Neutrophil (primary cell): ENCODE data around the gene NIPA2.

Source experiments
- H3K27ac ChIP-seq: fragments of 200-600 bp; sonication (generic); 2 replicates; pipeline ENCODE4 v1.5.1; 2016; ENCODE audit warnings: mild to moderate bottlenecking, moderate library complexity
- H3K27me3 ChIP-seq: fragments of 200-600 bp; sonication (generic); 2 replicates; pipeline ENCODE4 v1.6.0; 2016; ENCODE audit warnings: mild to moderate bottlenecking
- H3K36me3 ChIP-seq: fragments of 200-600 bp; sonication (generic); 2 replicates; pipeline ENCODE4 v1.5.1; 2017
- H3K4me1 ChIP-seq, 2 experiments: fragments of 200-600 bp in 1 of 2; sonication (generic) in 1 of 2; 1 replicate in 1 of 2; 2 replicates in 1 of 2; pipeline versions ENCODE4 v1.5.1 to v1.6.1; 2013 to 2016; ENCODE audit warnings: low read depth in 1 of 2, low read length in 1 of 2, mild to moderate bottlenecking in 1 of 2, moderate library complexity in 1 of 2; ENCODE audit not compliant: control insufficient read depth in 1 of 2, insufficient read depth in 1 of 2
- H3K4me3 ChIP-seq, 2 experiments: fragments of 200-600 bp in 1 of 2; sonication (generic) in 1 of 2; 1 replicate in 1 of 2; 2 replicates in 1 of 2; pipeline ENCODE4 v1.5.1; 2013 to 2016; ENCODE audit warnings: low read depth in 1 of 2, low read length in 1 of 2, mild to moderate bottlenecking in 1 of 2, moderate library complexity in 1 of 2
- H3K9me3 ChIP-seq: fragments of 200-600 bp; sonication (generic); 2 replicates; pipeline ENCODE4 v1.5.1; 2016
- TF ChIP-seq, protein P1 (sequence below): fragments of 200-600 bp; sonication (generic); IDR thresholded peaks from 2 replicates; pipeline ENCODE4 v1.5.1; 2016; ENCODE audit warnings: antibody characterized with exemption

Gene NIPA2

DNA sequence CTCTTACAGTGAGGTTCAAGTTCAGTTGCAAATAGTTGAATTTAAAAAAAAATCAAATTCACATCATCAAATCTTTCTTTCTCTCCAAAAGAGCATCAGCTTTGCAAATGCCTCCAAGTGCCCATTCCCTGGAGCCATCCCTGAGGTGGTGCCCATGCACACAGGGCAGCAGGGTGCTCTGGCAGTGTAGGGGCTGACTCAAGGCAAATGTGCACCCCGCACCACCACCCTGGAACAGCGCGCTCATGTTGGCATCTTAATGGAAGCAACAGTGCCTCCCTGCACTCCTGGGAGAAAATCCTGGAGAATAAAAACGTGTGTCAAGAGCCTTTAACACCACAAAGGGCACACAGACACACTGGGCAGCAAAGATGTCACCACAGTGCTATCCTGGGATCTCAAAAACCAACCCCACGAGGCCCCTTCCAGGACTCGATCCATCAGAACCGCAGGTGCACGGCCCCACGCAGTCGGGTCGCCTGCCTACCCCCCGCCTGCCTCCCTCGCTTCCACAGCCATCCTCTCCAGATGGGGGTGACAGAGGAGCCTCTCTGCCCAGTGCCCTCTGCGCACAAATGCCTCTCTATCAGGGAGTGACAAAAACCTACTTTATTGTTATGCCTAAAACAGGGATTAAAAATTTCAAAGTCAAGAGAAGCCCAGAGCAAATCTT lies 50.8 kb downstream of the NIPA2 start:
- H3K9me3 ChIP-seq = no peaks in the 10 kb centered on the region
- H3K27ac ChIP-seq = no peak overlapping the region
- H3K4me1 ChIP-seq = no peaks in the 10 kb centered on the region
- TF ChIP-seq, protein P1, sequence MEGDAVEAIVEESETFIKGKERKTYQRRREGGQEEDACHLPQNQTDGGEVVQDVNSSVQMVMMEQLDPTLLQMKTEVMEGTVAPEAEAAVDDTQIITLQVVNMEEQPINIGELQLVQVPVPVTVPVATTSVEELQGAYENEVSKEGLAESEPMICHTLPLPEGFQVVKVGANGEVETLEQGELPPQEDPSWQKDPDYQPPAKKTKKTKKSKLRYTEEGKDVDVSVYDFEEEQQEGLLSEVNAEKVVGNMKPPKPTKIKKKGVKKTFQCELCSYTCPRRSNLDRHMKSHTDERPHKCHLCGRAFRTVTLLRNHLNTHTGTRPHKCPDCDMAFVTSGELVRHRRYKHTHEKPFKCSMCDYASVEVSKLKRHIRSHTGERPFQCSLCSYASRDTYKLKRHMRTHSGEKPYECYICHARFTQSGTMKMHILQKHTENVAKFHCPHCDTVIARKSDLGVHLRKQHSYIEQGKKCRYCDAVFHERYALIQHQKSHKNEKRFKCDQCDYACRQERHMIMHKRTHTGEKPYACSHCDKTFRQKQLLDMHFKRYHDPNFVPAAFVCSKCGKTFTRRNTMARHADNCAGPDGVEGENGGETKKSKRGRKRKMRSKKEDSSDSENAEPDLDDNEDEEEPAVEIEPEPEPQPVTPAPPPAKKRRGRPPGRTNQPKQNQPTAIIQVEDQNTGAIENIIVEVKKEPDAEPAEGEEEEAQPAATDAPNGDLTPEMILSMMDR = no peak
- no peak overlapping the region for H3K4me3 ChIP-seq
- no peaks in the 10 kb centered on the region for H3K27me3 ChIP-seq
- H3K36me3 ChIP-seq = no peaks in the 10 kb centered on the region

- TF ChIP-seq, protein P1 = no peak
- Histone ChIP-seq H3K36me3 (no peaks in the 10 kb centered on the region), H3K4me1 (no peaks in the 10 kb centered on the region), H3K9me3 (no peaks in the 10 kb centered on the region), H3K27ac (no peak overlapping the region), H3K27me3 (no peaks in the 10 kb centered on the region), H3K4me3 (no peak overlapping the region)
Observed at GRCh38 chr15:22890296-22890695, 51.8 kb downstream of the NIPA2 start.

DNA sequence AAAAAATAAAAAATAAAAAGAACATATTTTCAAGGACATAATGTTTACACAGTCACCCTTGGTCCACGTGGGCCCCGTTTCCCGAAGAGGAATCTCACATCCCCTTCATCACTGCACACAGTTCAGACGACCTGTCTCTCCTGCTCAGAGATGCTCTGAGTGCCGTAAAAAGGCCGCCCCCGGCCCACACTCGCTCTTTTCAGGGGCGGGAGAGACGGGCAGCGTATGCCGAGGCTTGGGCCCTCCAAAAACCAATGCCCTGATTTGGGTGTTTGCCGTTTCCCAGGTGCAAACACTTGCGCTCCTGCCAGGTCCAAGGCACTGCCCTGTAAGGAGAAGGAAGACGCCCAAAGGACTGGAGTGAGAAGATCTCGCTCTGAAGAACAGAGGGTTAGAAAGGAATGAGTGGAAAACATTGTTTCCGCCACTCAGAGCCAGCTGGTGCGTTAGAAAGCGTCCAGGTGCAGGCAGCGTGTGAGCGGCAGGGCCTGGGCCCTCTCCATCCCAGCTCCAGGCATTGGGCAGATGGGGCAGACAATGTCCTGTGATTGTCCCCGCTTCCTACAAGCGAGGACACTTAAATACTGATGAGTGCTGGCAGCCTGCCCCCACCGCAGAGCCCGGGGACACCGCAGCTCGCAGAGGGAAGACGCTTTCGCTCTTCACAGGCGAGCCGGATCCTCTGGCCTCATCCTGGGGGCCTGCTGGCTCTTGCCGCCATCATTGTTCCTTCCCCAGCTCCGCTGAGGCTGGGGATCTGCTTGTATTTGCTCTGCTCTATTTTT lies 53.2 kb downstream of the NIPA2 start:
- no peaks in the 10 kb centered on the region for H3K27me3 ChIP-seq
- no peak overlapping the region for H3K27ac ChIP-seq
- H3K36me3 ChIP-seq = no peaks in the 10 kb centered on the region
- TF ChIP-seq, protein P1 = no peak
- no peak overlapping the region for H3K4me3 ChIP-seq
- H3K4me1 ChIP-seq = no peaks in the 10 kb centered on the region
- no peaks in the 10 kb centered on the region for H3K9me3 ChIP-seq

GRCh38 chr15:22892333-22892732 lies 53.9 kb downstream of the NIPA2 start:
- Histone ChIP-seq H3K4me3 (no peak overlapping the region), H3K27ac (no peak overlapping the region), H3K9me3 (no peaks in the 10 kb centered on the region), H3K36me3 (no peaks in the 10 kb centered on the region), H3K27me3 (no peaks in the 10 kb centered on the region), H3K4me1 (no peaks in the 10 kb centered on the region)
- TF ChIP-seq, protein P1 = no peak

DNA sequence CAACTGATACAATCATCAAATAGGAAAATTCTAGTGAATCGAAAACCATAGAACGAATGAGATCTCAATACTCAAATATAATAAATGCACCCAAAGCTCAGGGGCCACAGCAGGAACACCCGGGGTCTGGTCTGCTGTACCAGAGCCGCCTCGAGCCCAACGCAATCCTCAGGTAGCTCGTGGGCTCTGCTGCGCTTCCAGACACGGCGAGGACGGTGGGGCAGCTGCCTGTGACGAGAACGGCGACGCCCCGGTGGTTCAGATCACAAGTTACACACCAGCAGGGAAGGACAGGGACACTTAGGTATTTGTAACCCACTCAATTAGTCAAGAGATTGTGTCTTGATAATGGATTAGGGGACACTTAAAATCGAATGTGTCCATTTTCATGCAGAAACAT lies 54.6 kb downstream of the NIPA2 start:
- H3K9me3 ChIP-seq = no peaks in the 10 kb centered on the region
- no peaks in the 10 kb centered on the region for H3K27me3 ChIP-seq
- H3K36me3 ChIP-seq = no peaks in the 10 kb centered on the region
- no peak overlapping the region for H3K4me3 ChIP-seq
- no peaks in the 10 kb centered on the region for H3K4me1 ChIP-seq
- no peak overlapping the region for H3K27ac ChIP-seq
- TF ChIP-seq, protein P1 = no peak
